HepG2 (cell line): ENCODE data around the gene CLMP. TPM values are rescaled to one million over a fixed set of nuclear protein-coding genes. Genes with fewer than 3 reads are reported as not detected.

Source experiments
- ATAC-seq: fragments of 200-7000 bp; cut with Tn5 transposase; 3 replicates; pipeline ENCODE4 v1.9.1; 2020; ENCODE audit warnings: mild to moderate bottlenecking, moderate library complexity
- BruUV-seq: library from RNA; stranded (reverse); fragments of 400-500 nt; replicated peaks from 2 replicates; lab custom pipeline; 2021; lab: Mats Ljungman, UMichigan
- CTCF ChIA-PET: fragments of 300-600 bp; formaldehyde crosslinking; extraction: SDS; loops from one replicate; lab custom pipeline; 2021; ENCODE audit warnings: low total read pairs, inconsistent platforms, low intra/inter-chr PET ratio; lab: Yijun Ruan, JAX
- POLR2A ChIA-PET: fragments of 350-600 bp; sonication (Branson Sonifier 250); formaldehyde crosslinking; loops from one replicate; lab custom pipeline; 2020; ENCODE audit warnings: antibody characterized with exemption, inconsistent platforms; lab: Yijun Ruan, JAX
- DNase-seq: peaks from one replicate; pipeline ENCODE4 v3.0.0-alpha.2; 2015; ENCODE audit warnings: low spot score
- FAIRE-seq: peaks from 3 replicates; lab custom pipeline; 2011; peaks lifted over from hg19 to GRCh38; lab: Jason Lieb, UNC
- H2AFZ ChIP-seq: one replicate; pipeline ENCODE4 v1.6.1; 2011; ENCODE audit warnings: low read length, inconsistent platforms
- H3K27ac ChIP-seq: fragments of 300-600 bp; 3 replicates; pipeline ENCODE4 v1.8.0; 2011; ENCODE audit warnings: mixed run types, mild to moderate bottlenecking, mixed read lengths, low read length, inconsistent platforms; ENCODE audit not compliant: insufficient read depth; ENCODE audit errors: extremely low read length
- H3K27me3 ChIP-seq, 2 experiments: fragments of 200-600 bp in 1 of 2; 2 replicates in 1 of 2; 3 replicates in 1 of 2; pipeline versions ENCODE4 v1.6.0 to v1.8.0; 2011; ENCODE audit warnings: low read length in 2 of 2, mild to moderate bottlenecking in 2 of 2, moderate library complexity in 2 of 2, inconsistent platforms in 1 of 2; ENCODE audit not compliant: insufficient read depth in 2 of 2, control insufficient read depth in 1 of 2
- H3K36me3 ChIP-seq, 2 experiments: fragments of 200-600 bp in 1 of 2; replicated peaks in 1 of 2; 2 replicates in 1 of 2; 3 replicates in 1 of 2; pipeline versions ENCODE4 v1.5.1 to v1.8.0; 2011; ENCODE audit warnings: low read length in 2 of 2, inconsistent platforms in 1 of 2; ENCODE audit not compliant: insufficient read depth in 2 of 2, control insufficient read depth in 1 of 2
- H3K4me1 ChIP-seq: 2 replicates; pipeline ENCODE4 v1.5.1; 2012; ENCODE audit warnings: low read length, inconsistent platforms; ENCODE audit not compliant: insufficient read depth
- H3K4me2 ChIP-seq: 2 replicates; pipeline ENCODE4 v1.6.0; 2011; ENCODE audit warnings: low read depth, low read length, inconsistent platforms
- H3K4me3 ChIP-seq, 3 experiments: fragments of 200-600 bp in 1 of 3; sonication (generic), shearing (Covaris generic) in 1 of 3; replicated peaks in 1 of 3; 2 replicates each; pipeline ENCODE4 v1.5.1; 2011 to 2016; ENCODE audit warnings: low read length in 3 of 3, inconsistent platforms in 2 of 3, low read depth in 2 of 3, mild to moderate bottlenecking in 2 of 3, control low read depth in 1 of 3, mixed read lengths in 1 of 3; ENCODE audit not compliant: insufficient read depth in 1 of 3
- H3K79me2 ChIP-seq: one replicate; pipeline ENCODE4 v1.6.1; 2011; ENCODE audit warnings: low read length, inconsistent platforms; ENCODE audit not compliant: insufficient read depth
- H3K9ac ChIP-seq: 2 replicates; pipeline ENCODE4 v1.6.0; 2011; ENCODE audit warnings: mild to moderate bottlenecking, low read depth, low read length, inconsistent platforms; ENCODE audit not compliant: insufficient read depth
- H3K9me3 ChIP-seq: 2 replicates; pipeline ENCODE4 v1.5.1; 2012; ENCODE audit warnings: mild to moderate bottlenecking, low read length
- H4K20me1 ChIP-seq: 2 replicates; pipeline ENCODE4 v1.6.0; 2011; ENCODE audit warnings: inconsistent platforms, mild to moderate bottlenecking, low read length, moderate library complexity; ENCODE audit not compliant: insufficient read depth
- AKAP8 ChIP-seq: sonication (generic); formaldehyde crosslinking; IDR thresholded peaks from 2 replicates; pipeline ENCODE4 v1.5.1; 2020; ENCODE audit warnings: mild to moderate bottlenecking, missing genetic modification reagents
- HNF4A ChIP-seq: sonication (generic); formaldehyde crosslinking; IDR thresholded peaks from 2 replicates; pipeline ENCODE4 v1.4.0; 2020; ENCODE audit warnings: missing genetic modification reagents
- HNRNPK ChIP-seq: fragments of 200-400 bp; formaldehyde crosslinking; IDR thresholded peaks from 2 replicates; pipeline ENCODE4 v1.6.1; 2018; ENCODE audit warnings: low read length, low read depth, moderate library complexity, mild to moderate bottlenecking; ENCODE audit not compliant: poor library complexity, severe bottlenecking
- ISL2 ChIP-seq: sonication (generic); formaldehyde crosslinking; IDR thresholded peaks from 2 replicates; pipeline ENCODE4 v1.5.0; 2020; ENCODE audit warnings: missing genetic modification reagents
- KLF15 ChIP-seq: sonication (generic); formaldehyde crosslinking; IDR thresholded peaks from 2 replicates; pipeline ENCODE4 v1.8.1; 2023; ENCODE audit warnings: borderline replicate concordance, mild to moderate bottlenecking, inconsistent platforms, missing genetic modification reagents, mixed read lengths
- RFXAP ChIP-seq: sonication (generic); formaldehyde crosslinking; IDR thresholded peaks from 2 replicates; pipeline ENCODE4 v1.4.0; 2020; ENCODE audit warnings: missing genetic modification reagents, borderline replicate concordance
- ZNF225 ChIP-seq: sonication (generic); formaldehyde crosslinking; IDR thresholded peaks from 2 replicates; pipeline ENCODE4 v1.4.0; 2020; ENCODE audit warnings: mild to moderate bottlenecking, missing genetic modification reagents
- WGBS: methylation state at CpG from one replicate; pipeline ENCODE4 v1.1.6; 2017; ENCODE audit warnings: low lambda C conversion rate; 5-methylcytosine and 5-hydroxymethylcytosine counted together
- in situ Hi-C: cut with HindIII; loops from 2 replicates; pipeline ENCODE4 v1.10.0; 2017; ENCODE audit warnings: low pct_unique_long_range_greater_than_20kb; ENCODE audit not compliant: extremely low pct_ligation_motif_present
- intact Hi-C: fragments of 100-400 bp; cut with micrococcal nuclease; formaldehyde crosslinking; loops from one replicate; pipeline ENCODE4 v1.10.0; 2022; ENCODE audit not compliant: unreplicated experiment
- polyA plus RNA-seq, 8 experiments: library from polyadenylated mRNA; depleted of rRNA in 3 of 8; stranded (reverse) in 7 of 8; unstranded in 1 of 8; fragments of >200 nt; fragmentation: Illumina TruSeq in 4 of 8; extraction: Trizol in 4 of 8; gene quantifications; 2 replicates each; pipeline versions ENCODE4 v1.2.1 to v1.2.3, GENCODE V29; 2011 to 2016; ENCODE audit warnings: low read depth in 4 of 8, missing spikeins in 1 of 8, mixed read lengths in 1 of 8; ENCODE audit not compliant: insufficient read depth in 1 of 8
- total RNA-seq, 5 experiments: library from RNA; depleted of rRNA; stranded (reverse); fragments of >200 nt; fragmentation: Illumina TruSeq; extraction: Trizol; gene quantifications; 2 replicates each; pipeline ENCODE4 v1.2.3, GENCODE V29; 2016; ENCODE audit warnings: low read depth in 1 of 5
- TF ChIP-seq, protein P1 (sequence below): sonication (generic); formaldehyde crosslinking; IDR thresholded peaks from 2 replicates; pipeline ENCODE4; 2020; ENCODE audit warnings: missing genetic modification reagents, mild to moderate bottlenecking, borderline replicate concordance
- TF ChIP-seq, protein P2 (sequence below): sonication (generic); formaldehyde crosslinking; conservative IDR thresholded peaks from 2 replicates; pipeline ENCODE4 v1.4.0; 2020; ENCODE audit warnings: missing genetic modification reagents

CLMP gene
- total and polyA plus RNA-seq, 2 of the 13 experiments (the other 11 are each of a cell fraction or from before 2014, with no cell fraction given) = not detected

DNA sequence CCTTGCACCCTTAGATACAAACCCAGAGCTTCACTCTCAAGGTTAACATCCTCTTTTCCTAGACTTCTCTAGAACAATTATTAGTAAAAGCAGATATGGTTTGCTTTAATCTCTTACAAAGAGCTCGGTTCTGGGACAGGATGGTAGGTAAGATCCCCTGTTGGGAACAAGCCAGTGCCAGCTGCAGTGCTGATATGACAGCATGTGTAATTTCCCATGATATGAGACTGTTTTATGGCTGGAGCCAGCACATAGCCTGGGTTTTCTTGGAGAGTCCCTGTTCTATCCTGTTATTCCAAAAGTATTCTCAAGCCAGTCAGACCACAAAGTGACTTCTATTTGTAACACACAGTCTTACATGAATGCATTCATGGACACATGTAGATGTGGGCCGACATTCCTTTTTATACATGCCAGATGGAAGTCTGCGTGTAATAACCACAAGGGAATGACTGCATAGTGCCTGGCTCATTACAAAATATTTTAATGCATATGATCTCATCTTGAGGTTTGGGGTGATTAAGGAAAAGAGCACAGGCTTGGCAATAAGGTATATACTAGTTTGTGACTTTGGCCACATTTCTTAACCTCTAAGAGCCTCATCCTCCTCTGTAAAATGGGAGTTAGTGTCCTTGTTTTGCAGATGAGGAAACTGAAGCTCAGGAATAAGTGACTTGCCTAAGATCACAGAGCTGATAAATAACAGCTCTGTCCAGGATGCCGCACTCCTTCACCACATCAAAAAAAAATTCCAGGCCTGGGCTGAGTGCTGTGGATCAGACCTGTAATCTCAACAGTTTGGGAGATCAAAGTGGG lies 21.8 kb downstream of the CLMP start:
- POLR2A ChIA-PET = no interaction called here
- Histone ChIP-seq H3K4me3 (no peak overlapping the region), H3K79me2 (no peaks in the 10 kb centered on the region), H3K4me2 (no peak overlapping the region), H3K27me3 (peaks cover 1 to 2% of the 10 kb centered on the region in 2 experiments; a peak in 2 of 5 replicates), H3K36me3 (no peaks in the 10 kb centered on the region), H3K27ac (no peak overlapping the region), H3K9ac (no peak overlapping the region), H4K20me1 (no peaks in the 10 kb centered on the region), H3K9me3 (no peaks in the 10 kb centered on the region), H3K4me1 (no peaks in the 10 kb centered on the region), H2AFZ (no peak overlapping the region)
- CTCF ChIA-PET = no interaction called here
- 32% methylated on average over 4 of the region's 4 CpGs for WGBS
- intact Hi-C loops (no loop called here), in situ Hi-C loops (no loop called here)
- DNase-seq (no peak), FAIRE-seq (no peak), ATAC-seq (no peak)
- no TSS peak for BruUV-seq
- TF ChIP-seq, protein P1, sequence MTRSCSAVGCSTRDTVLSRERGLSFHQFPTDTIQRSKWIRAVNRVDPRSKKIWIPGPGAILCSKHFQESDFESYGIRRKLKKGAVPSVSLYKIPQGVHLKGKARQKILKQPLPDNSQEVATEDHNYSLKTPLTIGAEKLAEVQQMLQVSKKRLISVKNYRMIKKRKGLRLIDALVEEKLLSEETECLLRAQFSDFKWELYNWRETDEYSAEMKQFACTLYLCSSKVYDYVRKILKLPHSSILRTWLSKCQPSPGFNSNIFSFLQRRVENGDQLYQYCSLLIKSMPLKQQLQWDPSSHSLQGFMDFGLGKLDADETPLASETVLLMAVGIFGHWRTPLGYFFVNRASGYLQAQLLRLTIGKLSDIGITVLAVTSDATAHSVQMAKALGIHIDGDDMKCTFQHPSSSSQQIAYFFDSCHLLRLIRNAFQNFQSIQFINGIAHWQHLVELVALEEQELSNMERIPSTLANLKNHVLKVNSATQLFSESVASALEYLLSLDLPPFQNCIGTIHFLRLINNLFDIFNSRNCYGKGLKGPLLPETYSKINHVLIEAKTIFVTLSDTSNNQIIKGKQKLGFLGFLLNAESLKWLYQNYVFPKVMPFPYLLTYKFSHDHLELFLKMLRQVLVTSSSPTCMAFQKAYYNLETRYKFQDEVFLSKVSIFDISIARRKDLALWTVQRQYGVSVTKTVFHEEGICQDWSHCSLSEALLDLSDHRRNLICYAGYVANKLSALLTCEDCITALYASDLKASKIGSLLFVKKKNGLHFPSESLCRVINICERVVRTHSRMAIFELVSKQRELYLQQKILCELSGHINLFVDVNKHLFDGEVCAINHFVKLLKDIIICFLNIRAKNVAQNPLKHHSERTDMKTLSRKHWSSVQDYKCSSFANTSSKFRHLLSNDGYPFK (CRISPR knock-in tag) = no peak
- TF ChIP-seq, protein P2, sequence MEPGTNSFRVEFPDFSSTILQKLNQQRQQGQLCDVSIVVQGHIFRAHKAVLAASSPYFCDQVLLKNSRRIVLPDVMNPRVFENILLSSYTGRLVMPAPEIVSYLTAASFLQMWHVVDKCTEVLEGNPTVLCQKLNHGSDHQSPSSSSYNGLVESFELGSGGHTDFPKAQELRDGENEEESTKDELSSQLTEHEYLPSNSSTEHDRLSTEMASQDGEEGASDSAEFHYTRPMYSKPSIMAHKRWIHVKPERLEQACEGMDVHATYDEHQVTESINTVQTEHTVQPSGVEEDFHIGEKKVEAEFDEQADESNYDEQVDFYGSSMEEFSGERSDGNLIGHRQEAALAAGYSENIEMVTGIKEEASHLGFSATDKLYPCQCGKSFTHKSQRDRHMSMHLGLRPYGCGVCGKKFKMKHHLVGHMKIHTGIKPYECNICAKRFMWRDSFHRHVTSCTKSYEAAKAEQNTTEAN (CRISPR knock-in tag) = no peak
- TF ChIP-seq HNF4A (CRISPR knock-in tag) = no peak
- no peak for TF ChIP-seq ISL2
- no peak for TF ChIP-seq ZNF225 (CRISPR knock-in tag)
- no peak for TF ChIP-seq RFXAP
- no peak for TF ChIP-seq KLF15 (CRISPR knock-in tag)
- no peak for TF ChIP-seq AKAP8 (CRISPR knock-in tag)
- TF ChIP-seq HNRNPK = no peak
